Inflammatory macrophage (primary cell): Measurements from ENCODE around the gene SLC10A7.
"Not testable (repeated sequence)": the region's sequence is repeated elsewhere in the genome, so short reads cannot be mapped to it uniquely, and the experiment has no call there.

Source experiments
- DNase-seq, 2 donors: peaks; one replicate each; pipeline ENCODE4 v3.0.0-alpha.2; 2020 to 2022

Gene SLC10A7

GRCh38 chr4:146437778-146438177 is 84.0 kb downstream of the SLC10A7 start:
- no peak for DNase-seq

GRCh38 chr4:146436423-146437162 is 85.1 kb downstream of the SLC10A7 start:
- no peak for DNase-seq

GRCh38 chr4:146435962-146436361 is 85.8 kb downstream of the SLC10A7 start:
- no peak for DNase-seq

- no peak for DNase-seq
These were observed 89.7 kb downstream of the SLC10A7 start for GRCh38 chr4:146432065-146432464.

- no peak for DNase-seq
These were observed 93.4 kb downstream of the SLC10A7 start for GRCh38 chr4:146428298-146428697.

GRCh38 chr4:146417822-146418221 is 103.9 kb downstream of the SLC10A7 start:
- no peak for DNase-seq

GRCh38 chr4:146415829-146416228 is 105.9 kb downstream of the SLC10A7 start:
- DNase-seq = no peak

- no peak for DNase-seq
These were observed 114.1 kb downstream of the SLC10A7 start for GRCh38 chr4:146407669-146408084.

GRCh38 chr4:146407257-146407656 is 114.5 kb downstream of the SLC10A7 start:
- DNase-seq = no peak

GRCh38 chr4:146401274-146401673 is 120.5 kb downstream of the SLC10A7 start:
- DNase-seq = no peak

- DNase-seq = no peak
These were observed 122.8 kb downstream of the SLC10A7 start for GRCh38 chr4:146398896-146399445.

GRCh38 chr4:146398404-146398803 is 123.3 kb downstream of the SLC10A7 start:
- no peak for DNase-seq

GRCh38 chr4:146389561-146389960 is 132.2 kb downstream of the SLC10A7 start:
- DNase-seq = no peak

GRCh38 chr4:146382194-146382593 is 139.5 kb downstream of the SLC10A7 start:
- no peak for DNase-seq

GRCh38 chr4:146381263-146381872 is 140.4 kb downstream of the SLC10A7 start:
- DNase-seq = no peak

- DNase-seq = no peak
These were observed 142.0 kb downstream of the SLC10A7 start for GRCh38 chr4:146379744-146380143.

GRCh38 chr4:146371812-146372211 is 149.9 kb downstream of the SLC10A7 start:
- DNase-seq = no peak

- no peak for DNase-seq
These were observed 150.9 kb downstream of the SLC10A7 start for GRCh38 chr4:146370841-146371240.

GRCh38 chr4:146369446-146369845 is 152.3 kb downstream of the SLC10A7 start:
- DNase-seq = no peak

- no peak for DNase-seq
These were observed 153.5 kb downstream of the SLC10A7 start for GRCh38 chr4:146368209-146368608.

GRCh38 chr4:146367347-146367746 is 154.4 kb downstream of the SLC10A7 start:
- no peak for DNase-seq

GRCh38 chr4:146359771-146360170 is 162.0 kb downstream of the SLC10A7 start:
- no peak for DNase-seq

GRCh38 chr4:146350114-146350513 is 171.6 kb downstream of the SLC10A7 start:
- not testable (repeated sequence) for DNase-seq

GRCh38 chr4:146349306-146349705 is 172.4 kb downstream of the SLC10A7 start:
- no peak for DNase-seq
